Epidermal melanocyte (primary cell): Measurements from ENCODE around the gene FAM163B.

ENCODE experiments used
- DNase-seq: peaks from one replicate; pipeline ENCODE4 v3.0.0; 2011; ENCODE audit warnings: low spot score; ENCODE audit not compliant: insufficient read length

FAM163B gene

GRCh38 chr9:133599470-133600173, 9.6 kb downstream of the FAM163B start:
- DNase-seq, result no peak

GRCh38 chr9:133598978-133599377, 10.2 kb downstream of the FAM163B start:
- DNase-seq, result no peak

- no peak for DNase-seq
Observed at GRCh38 chr9:133597316-133597957, 11.8 kb downstream of the FAM163B start.

DNA sequence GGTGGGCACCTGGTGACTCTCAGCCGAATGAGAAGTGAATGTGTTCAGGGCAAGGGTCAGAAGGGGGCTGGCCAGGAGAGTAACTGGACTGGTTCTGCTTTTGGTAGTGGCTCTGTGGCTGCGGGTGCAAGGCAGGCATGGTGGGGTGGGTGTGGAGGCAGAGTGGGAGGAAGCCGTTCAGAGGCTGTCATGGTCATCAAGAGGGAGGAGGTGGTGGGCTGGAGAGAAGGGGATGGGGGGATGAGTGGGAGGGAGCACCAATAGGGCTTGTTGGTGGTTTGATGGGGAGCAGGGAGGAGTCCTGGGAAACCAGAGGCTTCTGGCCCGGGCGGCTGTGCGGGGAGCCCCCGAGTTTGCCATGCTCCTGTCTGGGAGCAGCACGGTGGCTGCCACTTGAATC, 13.3 kb downstream of the FAM163B start:
- DNase-seq, result no peak

- DNase-seq, result no peak
Observed at GRCh38 chr9:133594310-133594709, 14.9 kb downstream of the FAM163B start.

- DNase-seq, result no peak
Observed at GRCh38 chr9:133593587-133594253, 15.5 kb downstream of the FAM163B start.

- no peak for DNase-seq
Observed at GRCh38 chr9:133592731-133593409, 16.3 kb downstream of the FAM163B start.

DNA sequence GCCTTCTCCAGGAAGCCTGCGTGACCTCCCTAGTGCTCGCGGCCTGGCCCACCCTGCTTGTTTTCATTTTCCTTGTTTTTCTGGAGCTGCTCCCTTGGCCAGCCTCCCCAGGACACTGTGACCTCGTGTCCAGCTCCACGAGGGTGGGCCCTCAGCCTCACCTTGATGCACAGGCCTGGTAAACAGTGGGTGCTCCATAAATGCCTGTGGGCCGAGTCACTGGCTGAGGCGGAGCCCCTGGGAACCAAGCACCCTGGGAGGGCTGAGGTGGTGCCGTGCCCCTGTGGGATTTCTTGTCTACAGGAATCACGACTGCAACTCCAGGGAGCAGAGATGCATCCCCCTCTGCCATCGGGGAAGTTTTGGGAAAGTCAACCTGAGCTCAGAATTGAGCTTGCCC, 17.2 kb downstream of the FAM163B start:
- DNase-seq, result no peak

GRCh38 chr9:133591116-133591910, 17.9 kb downstream of the FAM163B start:
- no peak for DNase-seq

- no peak for DNase-seq
Observed at GRCh38 chr9:133590231-133590855, 18.8 kb downstream of the FAM163B start.

DNA sequence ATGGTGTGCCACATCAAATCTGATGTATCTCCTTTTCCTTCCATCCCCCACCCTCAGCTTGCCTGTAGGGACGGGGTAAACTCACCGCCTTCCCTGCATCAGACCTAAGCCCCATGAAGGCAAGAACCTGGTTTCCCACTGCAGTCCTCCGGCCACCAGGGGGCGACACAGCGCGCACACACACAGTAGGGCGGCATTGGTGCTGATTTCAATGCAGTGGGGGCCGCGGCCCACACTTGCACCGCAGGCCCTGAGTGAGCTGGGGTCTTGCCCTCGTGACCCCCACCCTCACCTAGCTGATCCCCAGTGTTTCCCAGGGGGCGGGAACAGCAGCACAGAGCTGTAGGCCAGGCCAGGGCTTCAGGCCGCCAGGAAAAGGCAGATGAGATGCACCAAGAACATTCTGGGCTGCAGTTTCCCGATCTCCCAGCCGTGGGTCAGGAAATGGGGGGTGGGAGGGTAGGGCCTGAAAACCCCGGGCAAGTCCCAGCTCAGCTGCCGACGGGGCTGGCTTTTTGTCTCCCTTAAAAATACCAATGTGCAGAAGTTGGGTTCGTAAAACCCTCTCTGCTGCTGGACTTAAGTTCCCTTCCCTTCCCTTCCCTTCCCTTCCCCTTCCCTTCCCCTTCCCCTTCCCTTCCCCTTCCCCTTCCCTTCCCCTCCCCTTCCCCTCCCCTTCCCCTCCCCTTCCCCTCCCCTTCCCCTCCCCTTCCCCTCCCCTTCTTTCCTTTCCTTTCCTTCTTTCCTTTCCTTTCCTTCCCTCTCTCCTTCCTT, 19.5 kb downstream of the FAM163B start:
- DNase-seq, result no peak

DNA sequence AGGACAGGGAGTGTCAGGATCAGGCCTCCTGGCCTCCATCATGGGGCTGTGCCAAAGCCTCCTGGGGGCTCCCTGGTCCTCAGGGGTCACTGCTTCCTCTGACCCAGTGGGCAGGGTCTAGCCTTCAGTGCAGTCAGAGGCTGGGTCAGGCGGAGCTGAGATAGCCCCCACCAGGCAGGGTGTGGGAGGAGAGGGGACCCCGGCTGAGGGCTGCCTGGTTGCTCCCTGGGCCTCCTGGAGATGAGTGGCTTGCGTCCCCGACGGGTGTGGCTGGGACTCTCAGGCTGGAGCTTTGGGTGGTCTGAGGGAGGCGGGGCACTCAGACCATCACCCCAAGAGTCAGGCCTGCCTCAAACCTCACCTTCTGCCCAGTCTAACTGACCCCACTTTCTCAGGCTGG, 21.7 kb downstream of the FAM163B start:
- no peak for DNase-seq

DNA sequence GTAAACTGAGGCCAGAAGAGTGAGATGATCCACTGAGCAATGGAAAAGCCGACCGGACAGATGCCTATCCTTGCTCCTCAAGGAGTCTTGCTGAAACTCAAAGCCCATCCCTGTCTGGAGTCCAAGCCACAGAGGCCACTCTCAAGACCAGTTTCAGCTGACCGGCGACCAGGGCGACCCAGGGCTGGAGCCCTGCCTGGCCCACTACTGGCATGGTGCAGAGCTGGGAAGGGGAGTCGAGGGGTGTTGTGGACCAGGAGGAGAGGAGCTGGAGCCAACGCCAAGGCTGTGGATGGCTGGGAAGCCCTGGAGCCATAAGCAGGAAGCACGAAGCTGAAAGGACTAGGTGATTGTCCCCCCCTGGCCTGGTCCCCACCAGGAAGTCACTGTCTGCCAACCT, 22.1 kb downstream of the FAM163B start:
- DNase-seq, result no peak

DNA sequence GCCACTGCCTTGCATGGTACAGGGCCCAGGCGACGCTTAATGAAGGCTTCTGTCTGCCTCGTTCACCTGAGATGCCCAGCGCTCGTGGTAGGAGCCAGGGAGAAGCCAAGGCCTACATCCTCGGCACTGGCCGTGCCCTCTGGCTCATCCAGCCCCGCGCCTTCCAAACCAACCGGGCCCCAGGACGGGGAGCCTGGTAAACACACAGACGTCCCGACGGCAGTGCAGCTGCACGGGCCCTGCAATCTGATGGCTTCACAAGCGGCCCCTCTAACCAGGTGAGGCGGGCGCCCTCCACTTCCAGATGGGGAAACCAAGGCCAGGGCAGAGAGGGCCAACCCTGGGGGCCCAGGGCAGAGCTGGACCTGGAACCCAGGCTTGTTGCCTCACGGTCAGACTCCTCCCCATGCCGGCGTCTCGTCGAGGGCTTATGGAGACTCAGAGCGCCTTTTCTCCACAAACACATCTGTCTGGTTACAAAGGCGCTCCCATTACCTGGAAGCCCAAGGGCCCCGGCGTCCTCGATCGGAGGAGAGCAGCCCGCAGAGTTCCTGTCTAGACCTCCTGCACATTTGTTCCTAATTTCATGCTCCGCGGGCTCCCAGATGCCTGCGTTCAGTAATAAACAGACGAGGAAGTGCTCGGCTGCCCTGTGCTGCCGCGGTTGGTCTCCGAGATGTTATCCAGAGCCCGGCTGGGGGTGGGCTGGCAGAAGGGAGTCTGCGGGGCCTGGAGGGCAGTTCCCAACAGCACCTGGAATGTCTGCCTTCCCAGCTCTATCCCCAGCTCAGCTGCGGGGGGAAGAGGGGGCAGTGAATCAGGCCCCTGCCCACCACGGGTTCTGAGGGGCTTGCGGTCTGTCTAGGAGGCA, 23.5 kb downstream of the FAM163B start:
- DNase-seq, result no peak

GRCh38 chr9:133584559-133585476, 24.4 kb downstream of the FAM163B start:
- no peak for DNase-seq

GRCh38 chr9:133584167-133584558, 25.0 kb downstream of the FAM163B start:
- DNase-seq, result no peak

DNA sequence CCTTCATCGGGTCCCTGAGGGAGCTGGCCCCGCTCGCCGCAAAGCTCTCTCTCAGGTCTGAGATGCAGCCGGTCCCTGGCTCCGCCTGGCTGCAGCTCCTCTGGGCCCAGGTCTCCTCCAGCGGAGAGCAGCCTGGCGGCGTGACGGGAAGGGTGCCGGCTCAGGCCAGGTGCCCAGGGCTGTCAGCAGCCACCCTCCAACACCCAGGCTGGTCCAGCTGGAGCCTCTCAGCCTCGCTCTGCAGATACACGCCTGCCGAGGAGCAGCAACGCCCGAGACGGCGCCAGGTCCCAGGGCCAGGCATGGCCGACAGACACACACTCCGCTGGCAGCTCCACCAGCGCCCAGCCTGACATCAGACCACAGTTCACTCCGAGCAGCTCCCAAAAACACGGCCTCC, 25.6 kb downstream of the FAM163B start:
- DNase-seq, result no peak

DNA sequence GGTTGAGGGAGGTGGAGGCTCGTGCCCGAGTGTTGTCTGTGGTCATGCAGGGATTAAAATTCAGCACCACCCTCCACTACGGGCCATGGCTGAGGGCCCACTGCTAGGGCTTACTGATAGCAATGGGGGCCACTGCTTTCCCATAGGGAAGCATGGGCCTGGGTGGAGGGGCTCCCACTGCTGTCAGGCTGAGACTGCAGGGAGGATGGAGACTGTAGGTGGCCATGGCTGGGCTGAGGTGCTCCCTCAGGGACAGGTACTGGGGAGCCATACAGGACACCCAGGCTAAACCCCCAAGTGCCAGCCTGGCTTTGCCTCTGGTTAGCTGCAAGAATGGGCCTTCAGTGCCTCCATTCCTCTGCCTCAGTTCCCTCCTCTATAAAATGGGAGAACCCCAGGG, 26.1 kb downstream of the FAM163B start:
- no peak for DNase-seq
